CD4-positive, alpha-beta T cell (primary cell): ENCODE data around the gene COL23A1. TPM values are rescaled to one million over a fixed set of nuclear protein-coding genes. Genes with fewer than 3 reads are reported as not detected.
A peak's percentile ranks its signal among the peaks of the same experiment; 100 is the strongest.

Source experiments
- ATAC-seq: fragments of 200-7000 bp; cut with Tn5 transposase; one replicate; pipeline ENCODE4 v1.10.0; 2022; ENCODE audit warnings: mild to moderate bottlenecking; ENCODE audit not compliant: poor library complexity
- CTCF ChIA-PET: fragments of 350-600 bp; sonication (Branson Sonifier 250); formaldehyde crosslinking; loops from one replicate; lab custom pipeline; 2021; ENCODE audit warnings: antibody characterized with exemption, inconsistent platforms; lab: Charles Lee
- POLR2A ChIA-PET: fragments of 350-600 bp; sonication (Branson Sonifier 250); formaldehyde crosslinking; loops from one replicate; lab custom pipeline; 2021; ENCODE audit warnings: antibody characterized with exemption, inconsistent platforms; lab: Charles Lee
- DNase-seq, 14 experiments: peaks; one replicate each; pipeline ENCODE4 v3.0.0-alpha.2; 2013 to 2020; ENCODE audit warnings: mixed read lengths in 2 of 14
- H3K27ac ChIP-seq, 2 donors: one replicate each; pipeline versions ENCODE4 v1.5.1 to v1.7.0; 2013; ENCODE audit warnings: low read length in 2 of 2, low read depth in 1 of 2, mild to moderate bottlenecking in 1 of 2
- H3K27me3 ChIP-seq, 2 experiments: 1 replicate in 1 of 2; 2 replicates in 1 of 2; pipeline versions ENCODE4 v1.6.1 to v1.7.0; 2013; ENCODE audit warnings: low read length in 2 of 2, control low read depth in 1 of 2, mild to moderate bottlenecking in 1 of 2, moderate library complexity in 1 of 2; ENCODE audit not compliant: insufficient read depth in 2 of 2, control insufficient read depth in 1 of 2
- H3K36me3 ChIP-seq: one replicate; pipeline ENCODE4 v1.6.1; 2013; ENCODE audit warnings: low read length, control low read depth; ENCODE audit not compliant: insufficient read depth
- H3K4me1 ChIP-seq: one replicate; pipeline ENCODE4 v1.6.1; 2013; ENCODE audit warnings: low read length, control low read depth; ENCODE audit not compliant: insufficient read depth
- H3K4me3 ChIP-seq: one replicate; pipeline ENCODE4 v1.5.1; 2013; ENCODE audit warnings: mild to moderate bottlenecking, low read length, moderate library complexity
- H3K9me3 ChIP-seq, 2 experiments: 1 replicate in 1 of 2; 2 replicates in 1 of 2; pipeline versions ENCODE4 v1.6.1 to v1.7.0; 2013; ENCODE audit warnings: low read length in 2 of 2, mild to moderate bottlenecking in 2 of 2, control low read depth in 1 of 2, moderate library complexity in 1 of 2; ENCODE audit not compliant: control insufficient read depth in 1 of 2, insufficient read depth in 1 of 2
- H3K27ac Mint-ChIP-seq: one replicate; pipeline ENCODE4 v1.8.0; 2020; ENCODE audit warnings: mixed read lengths
- H3K27me3 Mint-ChIP-seq: one replicate; pipeline ENCODE4 v1.8.0; 2021; ENCODE audit warnings: mixed read lengths
- H3K36me3 Mint-ChIP-seq: one replicate; pipeline ENCODE4 v1.8.0; 2021; ENCODE audit warnings: low read depth, mixed read lengths
- H3K4me1 Mint-ChIP-seq: one replicate; pipeline ENCODE4 v1.8.0; 2021; ENCODE audit warnings: low read depth, mixed read lengths
- H3K4me3 Mint-ChIP-seq: one replicate; pipeline ENCODE4 v1.8.0; 2020; ENCODE audit warnings: mild to moderate bottlenecking, mixed read lengths
- H3K9me3 Mint-ChIP-seq: one replicate; pipeline ENCODE4 v1.8.0; 2020; ENCODE audit warnings: mixed read lengths
- CTCF ChIP-seq: fragments of 200-600 bp; IDR thresholded peaks from one replicate; pipeline ENCODE4 v1.8.0; 2022; ENCODE audit warnings: antibody characterized with exemption, mild to moderate bottlenecking
- intact Hi-C, 2 experiments: fragments of 100-400 bp; cut with DNase I in 1 of 2; cut with micrococcal nuclease in 1 of 2; formaldehyde crosslinking; loops; one replicate each; pipeline versions ENCODE4 v1.15.1 to v1.9.0; 2023 to 2025; cut with DNase I, micrococcal nuclease
- total RNA-seq, 174 experiments: library from RNA in 2 of 174; stranded (reverse) in 2 of 174; gene quantifications; one replicate each; pipeline ENCODE4 v1.2.3 and lab custom pipeline; 2021 to 2026

Gene COL23A1
- total RNA-seq, 2 experiments from 2014 or later, result not detected

GRCh38 chr5:178357121-178357521, 233.1 kb downstream of the COL23A1 start:
- no peak for ATAC-seq
- CTCF ChIA-PET, result no interaction called here

DNA sequence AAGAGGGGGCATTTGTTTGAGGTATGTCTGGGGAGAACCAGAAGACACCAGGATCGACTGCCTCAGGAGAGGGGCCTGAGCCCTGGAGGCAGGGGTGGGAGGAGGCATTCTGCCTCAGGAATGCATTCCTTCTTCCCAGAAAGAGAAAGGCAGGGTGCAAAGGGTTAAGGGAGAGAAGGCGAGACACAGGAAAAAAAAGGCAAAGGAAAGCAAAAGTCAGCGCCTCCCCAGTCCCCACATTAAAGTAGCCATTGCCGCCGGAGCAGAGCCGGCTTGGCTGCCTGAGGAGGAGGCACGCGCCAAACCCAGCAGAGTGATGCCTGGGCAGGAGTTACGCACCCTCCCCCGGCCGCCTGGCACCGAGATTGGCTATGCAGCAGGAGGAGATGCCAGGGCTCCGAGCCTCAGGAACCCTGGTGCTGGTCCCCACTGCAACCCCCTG, 233.7 kb downstream of the COL23A1 start:
- peaks cover 0 to 5% of the 10 kb centered on the region in 2 experiments for H3K9me3 ChIP-seq
- ChIA-PET CTCF (no interaction called here), POLR2A (no interaction called here)
- intact Hi-C loops, result no loop called here
- Mint-ChIP-seq H3K9me3 (no peaks in the 10 kb centered on the region), H3K4me3 (no peak overlapping the region), H3K27me3 (peaks cover 17% of the 10 kb centered on the region), H3K36me3 (no peaks in the 10 kb centered on the region), H3K4me1 (no peaks in the 10 kb centered on the region), H3K27ac (no peak overlapping the region)
- peaks cover 8% of the 10 kb centered on the region for H3K4me1 ChIP-seq
- no peak overlapping the region for H3K27ac ChIP-seq
- no peak overlapping the region for H3K4me3 ChIP-seq
- no peak for TF ChIP-seq CTCF
- DNase-seq (no peak), ATAC-seq (no peak)
- H3K36me3 ChIP-seq, result no peaks in the 10 kb centered on the region
- peaks cover 0 to 8% of the 10 kb centered on the region in 2 experiments for H3K27me3 ChIP-seq

More at GRCh38 chr5:178357121-178357521, 233.1 kb downstream of the COL23A1 start:
- Mint-ChIP-seq H3K36me3 (no peaks in the 10 kb centered on the region), H3K27me3 (peaks cover 20% of the 10 kb centered on the region), H3K4me3 (no peak overlapping the region), H3K9me3 (no peaks in the 10 kb centered on the region), H3K4me1 (no peaks in the 10 kb centered on the region), H3K27ac (no peak overlapping the region)
- Histone ChIP-seq H3K4me1 (peaks cover 8% of the 10 kb centered on the region), H3K27ac (no peak overlapping the region), H3K36me3 (no peaks in the 10 kb centered on the region), H3K27me3 (peaks cover 0 to 8% of the 10 kb centered on the region in 2 experiments), H3K9me3 (peaks cover 0 to 5% of the 10 kb centered on the region in 2 experiments), H3K4me3 (no peak overlapping the region)
- TF ChIP-seq CTCF, result no peak
- intact Hi-C loops, result no loop called here
- POLR2A ChIA-PET, result no interaction called here
- peak in 2 of 14 experiments; percentile 43 to 45 for DNase-seq

DNA sequence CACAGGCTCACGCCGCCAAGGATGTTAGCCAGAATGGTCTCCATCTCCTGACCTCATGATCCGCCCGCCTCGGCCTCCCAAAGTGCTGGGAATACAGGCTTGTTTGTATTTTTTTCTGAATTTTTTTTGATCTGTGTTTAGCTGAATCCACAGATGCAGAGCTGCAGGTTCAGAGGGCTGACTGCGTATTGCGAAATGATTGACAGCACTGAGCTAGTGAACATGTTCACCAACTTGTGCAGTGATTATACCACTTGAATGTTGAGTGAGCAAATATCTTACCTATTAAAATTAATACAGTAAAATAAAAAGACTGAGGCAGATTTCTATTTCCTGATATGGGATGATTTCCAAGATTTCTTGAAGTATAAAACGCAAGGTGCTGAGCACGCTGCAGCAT, 234.5 kb downstream of the COL23A1 start:
- H3K4me1 ChIP-seq, result peaks cover 8% of the 10 kb centered on the region
- Mint-ChIP-seq H3K4me1 (no peaks in the 10 kb centered on the region), H3K27me3 (peaks cover 13% of the 10 kb centered on the region), H3K27ac (no peak overlapping the region), H3K36me3 (no peaks in the 10 kb centered on the region), H3K9me3 (no peaks in the 10 kb centered on the region), H3K4me3 (no peak overlapping the region)
- no peak for TF ChIP-seq CTCF
- H3K4me3 ChIP-seq, result no peak overlapping the region
- ChIA-PET POLR2A (no interaction called here), CTCF (no interaction called here)
- no peak for ATAC-seq
- intact Hi-C loops, result no loop called here
- H3K27me3 ChIP-seq, result peaks cover 0 to 8% of the 10 kb centered on the region in 2 experiments
- no peak overlapping the region for H3K27ac ChIP-seq
- no peaks in the 10 kb centered on the region for H3K36me3 ChIP-seq
- no peak for DNase-seq
- peaks cover 0 to 5% of the 10 kb centered on the region in 2 experiments for H3K9me3 ChIP-seq
